ENCODE data around the gene CD164. TPM values are rescaled to one million over a fixed set of nuclear protein-coding genes. Genes with fewer than 3 reads are reported as not detected.

CD164 gene
- polyA plus RNA-seq (2013, experiment 1 of 2; ENCODE audit: insufficient read length), result 182 TPM
- 174 TPM for polyA plus RNA-seq (2013, experiment 2 of 2; ENCODE audit: insufficient read length)

- DNase-seq, result peak; percentile 96
Measured at GRCh38 chr6:109381747-109382575, at the start of gene CD164. Gene CD164, minus strand, starts transcription at chr6:109382467. Its CDS starts 89 bp downstream, at chr6:109382378.

- DNase-seq, result no peak
Measured at GRCh38 chr6:109429496-109429895, 47.2 kb upstream of the CD164 start.

GRCh38 chr6:109428889-109429477, 46.7 kb upstream of the CD164 start:
- DNase-seq, result peak; percentile 69

- no peak for DNase-seq
Measured at GRCh38 chr6:109424946-109425345, 42.7 kb upstream of the CD164 start.

- DNase-seq, result no peak
Measured at GRCh38 chr6:109421184-109421583, 38.9 kb upstream of the CD164 start.

GRCh38 chr6:109420751-109421150, 38.5 kb upstream of the CD164 start:
- DNase-seq, result no peak

GRCh38 chr6:109417646-109418045, 35.4 kb upstream of the CD164 start:
- no peak for DNase-seq

GRCh38 chr6:109411034-109411433, 28.8 kb upstream of the CD164 start:
- DNase-seq, result no peak

- DNase-seq, result peak; percentile 38
Measured at GRCh38 chr6:109406196-109406595, 23.9 kb upstream of the CD164 start.

GRCh38 chr6:109397020-109397419, 14.8 kb upstream of the CD164 start:
- no peak for DNase-seq

GRCh38 chr6:109396046-109396718, 13.9 kb upstream of the CD164 start:
- DNase-seq, result no peak

GRCh38 chr6:109393886-109394281, 11.6 kb upstream of the CD164 start:
- DNase-seq, result no peak

GRCh38 chr6:109393157-109393885, 11.1 kb upstream of the CD164 start:
- DNase-seq, result no peak

- no peak for DNase-seq
Measured at GRCh38 chr6:109389650-109390274, 7.5 kb upstream of the CD164 start.

- DNase-seq, result no peak
Measured at GRCh38 chr6:109388265-109388664, 6.0 kb upstream of the CD164 start.

GRCh38 chr6:109383438-109383940, 1.2 kb upstream of the CD164 start:
- no peak for DNase-seq

- DNase-seq, result peak; percentile 94
Measured at GRCh38 chr6:109382576-109383437, 540 bp upstream of the CD164 start.

GRCh38 chr6:109381061-109381746, 1.1 kb downstream of the CD164 start:
- no peak for DNase-seq

- no peak for DNase-seq
Measured at GRCh38 chr6:109379711-109380110, 2.6 kb downstream of the CD164 start.

- no peak for DNase-seq
Measured at GRCh38 chr6:109377717-109378116, 4.5 kb downstream of the CD164 start.
